ENCODE data around the gene MRLN. TPM values are rescaled to one million over a fixed set of nuclear protein-coding genes. Genes with fewer than 3 reads are reported as not detected.
"Not testable (repeated sequence)": the region's sequence is repeated elsewhere in the genome, so short reads cannot be mapped to it uniquely, and the experiment has no call there.

MRLN gene
- total RNA-seq, 4 donors from 2014 or later: not detected

GRCh38 chr10:59791601-59792000 is 38.3 kb upstream of the MRLN start:
- intact Hi-C loops (cut with DNase I): no loop called here

GRCh38 chr10:59790080-59790479 is 36.8 kb upstream of the MRLN start:
- WGBS, 2 donors: 47 to 82% methylated on average over 2 of the region's 2 CpGs
- H3K27me3 ChIP-seq; H3K27ac ChIP-seq; H3K4me3 ChIP-seq (replicated peaks in 1 of 3); DNase-seq; intact Hi-C loops (cut with DNase I); H3K9me3 ChIP-seq: not testable (repeated sequence)
- Histone ChIP-seq H3K36me3 (peaks cover 6 to 11% of the 10 kb centered on the region in 2 donors), H3K4me1 (peaks cover 0 to 11% of the 10 kb centered on the region in 2 donors)

More at GRCh38 chr10:59791601-59792000, 38.3 kb upstream of the MRLN start:
- peaks cover 0 to 11% of the 10 kb centered on the region in 2 donors for H3K4me1 ChIP-seq
- WGBS, 2 donors: 87 to 93% methylated on average over 2 of the region's 2 CpGs
- no peak overlapping the region for H3K27ac ChIP-seq
- TF ChIP-seq POLR2A (IDR thresholded peaks at IDR 0.05) (no peak), CTCF (IDR thresholded peaks at IDR 0.05) (no peak)
- no peaks in the 10 kb centered on the region for H3K9me3 ChIP-seq
- H3K4me3 ChIP-seq (replicated peaks in 1 of 3): no peak overlapping the region
- peaks cover 6 to 11% of the 10 kb centered on the region in 2 donors for H3K36me3 ChIP-seq
- H3K27me3 ChIP-seq: no peaks in the 10 kb centered on the region
- no peak for DNase-seq

- H3K9me3 ChIP-seq; DNase-seq; H3K4me1 ChIP-seq; H3K4me3 ChIP-seq (replicated peaks in 1 of 3); H3K27me3 ChIP-seq; H3K27ac ChIP-seq; intact Hi-C loops (cut with DNase I): not testable (repeated sequence)
- WGBS, 2 donors: 76 to 81% methylated on average over 5 of the region's 5 CpGs
- peaks cover 6 to 11% of the 10 kb centered on the region in 2 donors for H3K36me3 ChIP-seq
These were observed 35.7 kb upstream of the MRLN start for GRCh38 chr10:59788914-59789313.

GRCh38 chr10:59787032-59787431 is 33.8 kb upstream of the MRLN start:
- DNase-seq; H3K9me3 ChIP-seq; intact Hi-C loops (cut with DNase I); H3K27ac ChIP-seq; H3K36me3 ChIP-seq; H3K4me1 ChIP-seq; H3K4me3 ChIP-seq (replicated peaks in 1 of 3); H3K27me3 ChIP-seq: not testable (repeated sequence)
- 90 to 92% methylated on average over 7 of the region's 7 CpGs for WGBS, 2 donors

- DNase-seq; intact Hi-C loops (cut with DNase I): not testable (repeated sequence)
- WGBS, 2 donors: 98% methylated on average over 3 of the region's 3 CpGs
These were observed 32.2 kb upstream of the MRLN start for GRCh38 chr10:59785476-59785875.

GRCh38 chr10:59781511-59781910 is 28.3 kb upstream of the MRLN start:
- intact Hi-C loops (cut with DNase I): no loop called here
- WGBS, 2 donors: 95% methylated on average over 8 of the region's 8 CpGs
- TF ChIP-seq POLR2A (IDR thresholded peaks at IDR 0.05) (no peak), CTCF (IDR thresholded peaks at IDR 0.05) (no peak)
- Histone ChIP-seq H3K27me3 (no peaks in the 10 kb centered on the region), H3K4me3 (replicated peaks in 1 of 3) (no peak overlapping the region), H3K4me1 (peaks cover 0 to 7% of the 10 kb centered on the region in 2 donors), H3K27ac (no peak overlapping the region), H3K36me3 (no peaks in the 10 kb centered on the region), H3K9me3 (no peaks in the 10 kb centered on the region)
- no peak for DNase-seq

More at GRCh38 chr10:59785476-59785875, 32.2 kb upstream of the MRLN start:
- not testable (repeated sequence) for H3K4me1 ChIP-seq; H3K4me3 ChIP-seq (replicated peaks in 1 of 3); H3K36me3 ChIP-seq; H3K27me3 ChIP-seq; H3K9me3 ChIP-seq; H3K27ac ChIP-seq

- Histone ChIP-seq H3K4me3 (replicated peaks in 1 of 3) (no peak overlapping the region), H3K9me3 (no peaks in the 10 kb centered on the region), H3K36me3 (no peaks in the 10 kb centered on the region), H3K27me3 (no peaks in the 10 kb centered on the region), H3K27ac (no peak overlapping the region), H3K4me1 (peaks cover 0 to 7% of the 10 kb centered on the region in 2 donors)
- no peak for TF ChIP-seq CTCF (IDR thresholded peaks at IDR 0.05)
- no peak for TF ChIP-seq POLR2A (IDR thresholded peaks at IDR 0.05)
- WGBS, 2 donors: 70 to 74% methylated on average over 5 to 6 of the region's 6 CpGs
- DNase-seq: no peak
- intact Hi-C loops (cut with DNase I): no loop called here
These were observed 26.7 kb upstream of the MRLN start for GRCh38 chr10:59779756-59780533.
